CD4-positive, alpha-beta T cell treated with Interleukin-17A for 1 hour (primary cell): ENCODE data around the gene C16orf54.
"Not testable (repeated sequence)": the region's sequence is repeated elsewhere in the genome, so short reads cannot be mapped to it uniquely, and the experiment has no call there.

Experiments
- DNase-seq: peaks from one replicate; pipeline ENCODE4 v3.0.0-alpha.2; 2020

The C16orf54 gene

DNA sequence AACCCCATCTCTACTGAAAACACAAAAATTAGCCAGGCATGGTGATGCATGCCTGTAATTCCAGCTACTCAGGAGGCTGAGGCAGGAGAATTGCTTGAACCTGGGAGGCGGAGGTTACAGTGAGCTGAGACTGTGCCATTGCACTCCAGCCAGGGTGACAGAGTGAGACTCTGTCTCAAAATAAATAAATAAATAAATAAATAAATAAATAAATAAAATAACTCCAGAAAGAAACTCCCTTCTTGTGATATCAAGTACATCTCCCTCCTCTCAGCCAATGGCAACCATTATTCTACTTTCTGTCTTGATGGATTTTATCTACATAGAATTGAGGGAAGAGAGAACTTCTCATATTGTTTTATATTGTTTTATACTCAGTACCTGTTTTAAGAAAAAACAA, 38.6 kb downstream of the C16orf54 start:
- not testable (repeated sequence) for DNase-seq

DNA sequence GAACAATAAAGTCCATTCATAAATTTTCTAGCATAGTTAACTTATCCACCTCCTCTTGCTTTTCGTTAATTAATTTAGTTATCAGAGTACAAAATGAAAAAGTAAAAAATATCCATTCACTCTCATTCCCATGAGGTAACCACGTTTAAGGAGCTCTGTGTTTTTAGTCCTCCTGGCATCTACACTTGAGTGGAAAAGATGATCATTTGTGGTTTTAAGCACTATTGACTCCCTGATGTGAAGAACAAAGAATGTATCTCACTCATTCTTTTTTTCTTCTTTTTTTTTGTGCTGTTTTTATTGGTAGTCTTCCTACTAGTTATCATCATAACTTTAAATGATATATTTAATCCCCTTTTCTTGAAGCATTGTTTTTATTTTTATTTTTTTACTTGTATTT, 40.8 kb downstream of the C16orf54 start:
- DNase-seq, result no peak

DNA sequence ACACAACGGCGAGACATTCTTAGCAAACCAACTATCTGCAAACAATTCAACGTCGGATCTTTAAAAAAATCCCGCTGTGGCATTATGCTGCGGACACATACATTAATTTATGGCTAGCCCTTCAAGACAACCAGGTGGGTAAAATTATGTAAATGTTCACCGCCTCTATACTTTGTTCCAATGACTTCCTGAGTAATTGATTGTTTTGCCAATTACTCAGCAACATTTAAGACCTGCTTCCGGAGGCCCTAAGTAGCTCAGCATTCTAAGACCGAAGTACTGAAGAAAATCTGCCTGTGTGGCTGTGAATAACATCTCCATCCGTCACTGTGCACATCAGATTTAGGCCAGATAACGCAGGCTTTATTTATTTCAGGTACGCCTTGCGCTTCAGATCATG, 43.5 kb downstream of the C16orf54 start:
- DNase-seq, result peak; percentile 78

DNA sequence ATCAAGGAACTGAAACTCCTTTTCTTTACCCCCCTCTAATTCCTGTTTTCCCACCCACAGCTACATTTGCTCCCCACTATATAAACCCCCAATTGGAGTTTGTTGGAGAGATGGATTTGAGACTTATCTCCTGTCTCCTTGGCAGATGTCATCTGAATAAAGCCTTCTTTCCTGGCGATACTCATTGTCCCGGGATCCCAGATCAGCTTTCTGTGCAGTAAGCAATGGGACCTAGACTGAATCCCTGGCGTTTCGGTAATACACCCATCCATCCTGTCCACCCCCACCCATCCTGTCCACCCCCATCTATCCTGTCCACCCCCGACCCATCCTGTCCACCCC, 44.6 kb downstream of the C16orf54 start:
- no peak for DNase-seq

DNA sequence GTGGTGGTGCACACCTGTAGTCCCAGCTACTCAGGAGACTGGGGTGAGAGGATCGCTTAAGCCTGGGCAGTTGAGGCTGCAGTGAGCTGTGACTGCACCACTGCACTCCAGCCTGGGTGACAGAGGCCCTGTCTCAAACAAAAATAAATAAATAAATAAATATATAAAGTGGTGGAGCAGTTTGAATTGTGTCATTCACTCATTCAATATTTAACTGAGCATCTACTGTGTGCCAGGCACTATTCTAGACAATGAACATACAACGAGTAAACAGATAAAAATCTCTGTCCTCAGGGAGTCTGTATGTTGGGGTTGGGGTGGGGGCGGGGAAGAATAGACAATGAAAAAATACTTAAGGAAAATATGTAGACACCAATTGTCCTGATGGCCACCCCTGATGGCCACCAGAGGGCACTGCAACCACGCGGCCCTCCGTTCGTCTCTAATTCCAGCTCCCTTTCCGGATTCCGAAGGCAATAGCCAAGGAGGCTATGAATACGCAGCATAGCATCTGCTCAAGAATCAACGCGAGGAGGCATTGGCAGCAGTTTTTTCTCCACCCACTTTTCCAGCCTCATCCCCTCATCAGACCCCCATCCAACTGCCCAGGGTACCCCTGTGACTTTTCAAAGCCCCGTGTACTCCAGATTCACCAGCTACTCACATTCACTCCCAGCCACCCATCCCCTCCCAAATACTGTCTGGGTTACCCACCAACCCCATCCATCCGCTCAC, 45.4 kb downstream of the C16orf54 start:
- DNase-seq, result peak; percentile 83

DNA sequence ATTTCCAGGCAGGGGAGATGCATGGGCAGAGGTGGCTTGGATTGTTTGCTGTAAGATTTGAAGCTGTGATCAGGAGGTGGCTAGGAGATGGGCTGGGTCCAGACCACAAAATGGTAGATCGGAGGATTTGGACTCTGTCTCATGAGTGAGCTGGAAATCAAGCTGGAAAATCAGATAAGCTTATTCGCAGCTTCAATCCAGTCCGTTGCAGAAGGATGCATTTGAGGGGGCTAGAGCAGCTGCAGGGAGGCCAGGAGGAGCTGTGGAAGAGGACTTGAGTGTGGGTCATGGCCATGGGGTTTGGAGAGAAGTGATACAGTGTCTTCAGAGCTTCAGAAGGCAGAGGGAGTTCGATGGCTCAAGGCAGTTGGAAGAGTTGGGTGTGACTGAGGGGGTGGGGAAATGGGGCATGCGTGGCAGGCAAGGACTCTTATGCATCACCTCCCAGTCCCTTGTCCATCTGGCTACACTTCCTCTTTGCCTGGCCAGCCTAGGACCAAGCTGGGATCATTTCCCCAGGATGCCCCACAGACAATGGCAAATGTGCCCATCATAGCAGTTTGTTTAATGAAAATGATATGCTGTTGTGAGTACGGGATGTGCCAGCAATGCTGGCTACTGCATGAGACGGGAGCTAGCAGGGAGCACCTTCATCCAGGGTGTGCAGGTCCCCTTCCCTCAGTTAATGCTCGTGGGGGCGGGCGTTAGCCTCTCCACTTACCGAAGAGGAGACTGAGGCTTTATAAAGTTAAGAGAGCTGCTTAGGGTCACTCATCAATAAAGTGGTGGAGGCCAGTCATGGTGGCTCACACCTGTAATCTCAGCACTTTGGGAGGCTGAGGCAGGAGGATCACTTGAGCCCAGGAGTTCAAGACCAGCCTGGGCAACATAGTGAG, 46.2 kb downstream of the C16orf54 start:
- DNase-seq, result no peak

DNA sequence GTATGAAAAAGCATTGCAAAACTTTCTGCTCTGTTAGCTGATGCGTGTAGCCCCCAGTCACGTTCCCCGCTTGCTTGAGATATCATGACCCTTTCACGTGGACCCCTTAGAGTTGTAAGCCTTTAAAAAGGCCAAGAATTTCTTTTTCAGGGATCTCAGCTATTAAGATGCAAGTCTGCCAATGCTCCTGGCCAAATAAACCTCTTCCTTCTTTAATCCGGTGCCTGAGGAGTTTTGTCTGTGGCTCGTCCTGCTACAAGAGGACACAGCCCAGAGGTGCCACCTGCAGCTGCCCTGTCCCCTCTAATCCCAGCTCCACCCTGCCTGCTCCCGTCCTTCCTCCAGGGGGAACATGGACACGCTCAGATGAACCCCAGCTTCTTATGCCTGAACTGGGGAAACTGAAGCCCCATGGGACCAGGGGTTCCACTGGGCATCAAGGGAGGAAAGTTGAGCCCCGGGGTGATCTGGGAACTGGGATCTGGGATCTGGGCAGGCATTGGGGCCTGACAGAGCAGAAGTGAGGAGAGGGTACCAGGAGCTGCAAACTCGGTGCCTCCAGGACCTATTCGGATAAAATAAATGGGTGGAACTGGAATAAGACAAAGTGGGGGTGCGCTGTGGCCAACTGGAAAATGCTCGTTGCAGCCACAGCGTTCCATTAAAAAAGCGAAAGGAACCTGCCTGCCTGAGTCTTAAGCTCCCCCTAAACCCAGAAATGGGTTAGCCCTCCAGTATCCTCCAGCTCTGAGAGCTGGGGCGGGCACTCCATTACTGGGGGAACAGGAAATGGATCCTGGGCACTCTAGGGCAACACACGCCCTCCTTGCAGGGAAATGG, 47.1 kb downstream of the C16orf54 start:
- no peak for DNase-seq

DNA sequence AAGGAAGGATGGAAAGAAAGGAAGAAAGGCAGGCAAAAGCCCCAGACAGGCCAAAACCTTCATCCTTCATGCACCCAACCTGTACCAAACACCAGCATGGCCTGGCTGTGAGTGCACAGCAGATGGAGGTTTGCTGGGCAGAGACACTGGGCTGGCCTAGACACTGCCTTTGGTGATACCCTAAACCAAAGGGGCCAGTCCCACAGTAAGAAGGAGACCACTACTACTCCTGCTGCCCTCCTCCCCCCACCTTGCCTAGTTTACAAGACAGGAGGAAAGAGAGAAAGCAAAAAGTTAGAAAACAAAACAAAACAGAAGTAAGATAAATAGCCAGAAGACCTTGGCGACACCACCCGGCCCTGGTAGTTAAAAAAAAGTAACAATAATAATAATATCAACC, 47.7 kb downstream of the C16orf54 start:
- no peak for DNase-seq

DNA sequence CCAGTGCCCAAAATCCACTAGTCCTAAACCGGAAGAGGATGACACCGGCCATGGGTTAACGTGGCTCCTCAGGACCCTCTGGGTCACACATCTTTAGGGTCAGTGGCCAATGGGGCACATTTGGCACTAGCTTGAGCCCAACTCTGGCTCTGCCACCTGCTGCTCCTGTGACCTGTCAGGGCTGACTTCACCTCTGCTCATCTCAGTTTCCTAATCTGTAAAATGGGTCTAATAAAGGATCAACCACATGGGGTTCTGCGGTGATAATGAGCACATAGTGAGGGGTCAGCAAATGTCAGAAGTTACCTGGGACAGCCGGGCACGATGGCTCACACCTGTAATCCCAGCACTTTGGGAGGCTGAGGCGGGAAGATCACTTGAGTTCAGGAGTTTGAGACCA, 48.4 kb downstream of the C16orf54 start:
- DNase-seq, result no peak

DNA sequence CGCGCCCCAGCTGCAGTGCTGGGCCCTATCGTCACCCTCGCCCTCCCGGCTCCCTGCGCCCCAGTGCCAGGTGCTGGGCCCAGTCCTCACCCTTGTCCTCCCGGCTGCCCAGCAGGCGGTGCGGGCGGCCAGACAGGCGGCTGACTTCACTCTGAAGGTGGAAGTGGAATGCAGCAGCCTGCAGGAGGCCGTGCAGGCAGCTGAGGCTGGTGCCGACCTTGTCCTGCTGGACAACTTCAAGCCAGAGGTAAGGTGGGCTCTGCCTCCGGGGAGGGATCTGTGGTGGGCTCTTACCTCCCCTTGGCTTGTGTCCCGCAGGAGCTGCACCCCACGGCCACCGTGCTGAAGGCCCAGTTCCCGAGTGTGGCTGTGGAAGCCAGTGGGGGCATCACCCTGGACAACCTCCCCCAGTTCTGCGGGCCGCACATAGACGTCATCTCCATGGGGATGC, 48.9 kb downstream of the C16orf54 start:
- no peak for DNase-seq

DNA sequence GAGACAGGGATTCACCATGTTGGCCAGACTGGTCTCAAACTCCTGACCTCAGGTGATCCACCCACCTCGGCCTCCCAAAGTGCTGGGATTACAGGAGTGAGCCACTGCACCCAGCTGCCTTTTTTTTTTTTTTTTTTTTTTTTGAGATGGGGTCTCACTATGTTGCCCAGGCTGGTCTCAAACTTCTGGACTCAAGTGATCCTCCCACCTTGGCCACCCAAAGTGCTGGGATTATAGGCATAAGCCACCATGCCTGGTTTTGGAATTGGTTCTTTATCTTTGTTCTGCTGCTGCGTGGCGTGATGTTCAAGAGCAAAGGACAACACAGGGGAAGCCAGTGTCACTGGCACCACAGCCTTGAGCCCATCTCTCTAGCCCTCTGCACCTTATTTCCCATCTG, 50.1 kb downstream of the C16orf54 start:
- DNase-seq, result not testable (repeated sequence)

DNA sequence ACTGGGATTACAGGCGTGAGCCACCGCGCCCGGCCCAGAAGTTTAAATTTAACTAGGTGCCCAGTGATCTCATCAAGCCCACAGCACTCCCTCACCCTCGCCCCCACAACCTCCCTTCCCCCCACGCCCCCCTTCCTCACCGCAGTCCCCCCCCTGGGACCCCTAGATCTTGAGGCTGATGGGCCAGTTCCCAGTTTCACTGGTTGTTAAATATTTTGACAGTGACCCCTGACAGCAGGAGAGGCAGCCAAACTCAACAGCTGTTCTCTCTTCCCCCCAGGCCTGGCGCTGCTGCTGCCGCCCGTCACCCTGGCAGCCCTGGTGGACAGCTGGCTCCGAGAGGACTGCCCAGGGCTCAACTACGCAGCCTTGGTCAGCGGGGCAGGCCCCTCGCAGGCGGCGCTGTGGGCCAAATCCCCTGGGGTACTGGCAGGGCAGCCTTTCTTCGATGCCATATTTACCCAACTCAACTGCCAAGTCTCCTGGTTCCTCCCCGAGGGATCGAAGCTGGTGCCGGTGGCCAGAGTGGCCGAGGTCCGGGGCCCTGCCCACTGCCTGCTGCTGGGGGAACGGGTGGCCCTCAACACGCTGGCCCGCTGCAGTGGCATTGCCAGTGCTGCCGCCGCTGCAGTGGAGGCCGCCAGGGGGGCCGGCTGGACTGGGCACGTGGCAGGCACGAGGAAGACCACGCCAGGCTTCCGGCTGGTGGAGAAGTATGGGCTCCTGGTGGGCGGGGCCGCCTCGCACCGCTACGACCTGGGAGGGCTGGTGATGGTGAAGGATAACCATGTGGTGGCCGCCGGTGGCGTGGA, 51.2 kb downstream of the C16orf54 start:
- DNase-seq, result no peak

DNA sequence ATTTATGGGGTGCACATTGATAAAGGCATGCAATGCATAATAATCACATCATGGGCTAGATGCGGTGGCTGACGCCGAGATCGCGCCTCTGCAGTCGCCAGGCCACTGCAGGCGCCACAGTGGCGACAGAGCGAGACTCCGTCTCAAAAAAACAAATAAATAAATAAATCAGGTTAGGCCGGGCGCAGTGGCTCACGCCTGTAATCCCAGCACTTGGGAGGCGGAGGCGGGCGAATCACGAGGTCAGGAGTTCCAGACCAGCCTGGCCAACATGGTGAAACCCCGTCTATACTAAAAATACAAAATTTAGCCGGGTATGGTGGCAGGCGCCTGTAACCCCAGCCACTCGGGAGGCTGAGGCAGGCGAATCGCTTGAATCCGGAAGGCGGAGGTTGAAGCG, 53.2 kb downstream of the C16orf54 start:
- DNase-seq, result not testable (repeated sequence)
